GM12874 (cell line): ENCODE measurements around the gene NDFIP1.

Experiments
- TF ChIP-seq, protein P1 (sequence below): IDR thresholded peaks from 2 replicates; pipeline ENCODE4 v1.5.1; 2011; ENCODE audit warnings: low read depth, mild to moderate bottlenecking, control low read depth, low read length, moderate library complexity; ENCODE audit not compliant: insufficient read depth

The NDFIP1 gene

GRCh38 chr5:142110988-142111687 lies 2.6 kb downstream of the NDFIP1 start:
- TF ChIP-seq, protein P1, sequence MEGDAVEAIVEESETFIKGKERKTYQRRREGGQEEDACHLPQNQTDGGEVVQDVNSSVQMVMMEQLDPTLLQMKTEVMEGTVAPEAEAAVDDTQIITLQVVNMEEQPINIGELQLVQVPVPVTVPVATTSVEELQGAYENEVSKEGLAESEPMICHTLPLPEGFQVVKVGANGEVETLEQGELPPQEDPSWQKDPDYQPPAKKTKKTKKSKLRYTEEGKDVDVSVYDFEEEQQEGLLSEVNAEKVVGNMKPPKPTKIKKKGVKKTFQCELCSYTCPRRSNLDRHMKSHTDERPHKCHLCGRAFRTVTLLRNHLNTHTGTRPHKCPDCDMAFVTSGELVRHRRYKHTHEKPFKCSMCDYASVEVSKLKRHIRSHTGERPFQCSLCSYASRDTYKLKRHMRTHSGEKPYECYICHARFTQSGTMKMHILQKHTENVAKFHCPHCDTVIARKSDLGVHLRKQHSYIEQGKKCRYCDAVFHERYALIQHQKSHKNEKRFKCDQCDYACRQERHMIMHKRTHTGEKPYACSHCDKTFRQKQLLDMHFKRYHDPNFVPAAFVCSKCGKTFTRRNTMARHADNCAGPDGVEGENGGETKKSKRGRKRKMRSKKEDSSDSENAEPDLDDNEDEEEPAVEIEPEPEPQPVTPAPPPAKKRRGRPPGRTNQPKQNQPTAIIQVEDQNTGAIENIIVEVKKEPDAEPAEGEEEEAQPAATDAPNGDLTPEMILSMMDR = no peak

GRCh38 chr5:142114687-142115086 lies 6.1 kb downstream of the NDFIP1 start:
- TF ChIP-seq, protein P1 = no peak

DNA sequence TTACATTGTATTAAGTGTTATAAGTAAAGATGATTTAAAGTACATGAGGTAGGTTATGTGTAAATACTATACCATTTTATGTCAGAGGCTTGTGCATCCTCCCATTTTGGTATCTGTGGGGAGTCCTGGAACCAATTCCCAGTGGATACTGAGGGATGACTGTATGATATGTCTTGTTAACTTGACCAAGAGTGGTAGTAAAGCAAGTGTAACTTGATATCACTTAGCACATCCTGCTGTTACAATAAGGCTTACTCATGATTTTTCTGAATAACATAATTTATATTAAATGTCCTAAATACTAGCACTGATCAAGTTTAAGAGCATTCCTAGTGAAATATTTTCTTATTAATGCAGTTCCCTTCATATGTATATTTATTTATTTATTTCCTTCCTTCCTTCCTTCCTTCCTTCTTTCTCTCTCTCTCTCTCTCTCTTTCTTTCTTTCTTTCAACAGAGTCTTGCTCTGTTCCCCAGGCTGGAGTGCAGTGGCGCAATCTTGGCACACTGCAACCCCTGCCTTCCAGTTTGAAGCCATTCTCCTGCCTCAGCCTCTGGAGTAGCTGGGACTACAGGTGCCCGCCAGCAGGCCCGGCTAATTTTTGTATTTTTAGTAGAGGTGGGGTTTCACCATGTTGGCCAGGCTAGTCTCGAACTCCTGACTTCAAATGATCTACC lies 7.5 kb downstream of the NDFIP1 start:
- TF ChIP-seq, protein P1 = no peak

- TF ChIP-seq, protein P1 = no peak
Observed at GRCh38 chr5:142117579-142118151, 9.1 kb downstream of the NDFIP1 start.

DNA sequence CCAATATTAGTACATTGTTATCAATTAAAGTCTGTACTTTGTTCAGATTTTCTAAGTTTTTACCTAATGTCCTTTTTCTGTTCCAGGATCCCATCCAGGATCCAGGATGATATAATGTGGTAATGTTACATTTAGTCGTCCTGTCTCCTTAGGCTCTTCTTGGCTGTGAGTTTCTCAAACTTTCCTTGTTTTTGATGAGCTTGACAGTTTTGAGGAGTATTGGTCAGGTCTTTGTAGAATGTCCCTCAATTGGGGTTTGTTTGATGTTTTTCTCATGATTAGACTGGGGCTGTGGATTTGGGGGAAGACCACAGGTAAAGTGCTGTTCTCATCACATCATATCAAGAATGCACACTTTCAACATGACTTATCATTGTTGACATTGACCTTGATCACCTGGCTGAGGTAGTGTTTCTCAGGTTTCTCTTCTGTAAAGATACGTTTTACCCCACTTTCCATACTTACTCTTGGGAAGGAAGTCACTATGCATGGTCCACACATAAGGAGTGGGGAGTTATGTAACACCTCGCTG lies 9.6 kb downstream of the NDFIP1 start:
- TF ChIP-seq, protein P1 = no peak

GRCh38 chr5:142119051-142119625 lies 10.6 kb downstream of the NDFIP1 start:
- TF ChIP-seq, protein P1 = no peak
